ENCODE results near the gene ZNF608. TPM values are rescaled to one million over a fixed set of nuclear protein-coding genes. Genes with fewer than 3 reads are reported as not detected.

ZNF608 gene
- total RNA-seq, 1 experiment from 2014 or later, result 1.0 TPM

DNA sequence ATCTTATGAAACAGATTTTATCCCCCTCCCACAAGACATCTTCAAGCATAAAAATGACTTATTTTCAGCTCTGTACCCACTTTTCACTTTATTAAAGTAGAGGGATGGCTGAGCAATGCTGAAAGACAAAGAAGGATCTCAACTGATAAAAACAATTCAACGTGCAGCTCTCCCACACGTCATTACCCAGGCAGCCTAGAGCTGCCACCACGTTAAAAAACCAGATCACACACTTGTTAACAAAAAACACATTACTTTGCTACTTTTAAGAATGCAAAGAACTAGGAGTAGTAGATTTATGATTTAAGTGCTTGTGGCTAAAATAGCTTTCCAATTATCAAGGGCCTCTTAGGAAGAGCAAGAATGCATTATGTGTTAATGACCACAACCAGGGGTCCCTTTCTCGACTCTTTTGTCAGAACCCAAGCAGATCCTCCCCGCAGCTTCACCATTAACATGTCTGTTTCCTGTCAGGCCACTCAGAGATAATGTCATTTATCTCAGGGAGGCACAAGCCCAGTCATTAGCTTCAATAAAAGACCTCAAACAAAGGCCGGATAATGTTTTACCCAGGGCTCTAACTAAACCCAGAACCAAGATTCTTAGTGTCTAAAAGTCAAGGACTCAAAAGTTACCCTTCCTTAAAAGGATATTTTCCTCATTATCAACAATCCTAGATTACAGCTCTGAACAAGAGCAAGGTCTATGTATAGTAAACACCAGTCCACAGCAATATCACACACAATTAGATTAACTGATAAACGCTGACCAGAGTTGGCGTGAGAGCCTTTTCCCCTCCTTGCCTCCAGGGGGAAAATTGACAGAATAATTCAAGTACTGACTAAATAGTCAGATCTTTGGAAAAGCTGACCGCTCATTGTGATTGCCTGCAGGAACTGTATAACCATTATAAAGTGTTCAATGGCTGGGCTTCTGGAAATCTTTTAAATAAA lies 7.5 kb downstream of the ZNF608 start:
- no peak for DNase-seq (ENCODE audit: extremely low read depth, low read depth)

GRCh38 chr5:124737651-124738050 lies 8.8 kb downstream of the ZNF608 start:
- DNase-seq (ENCODE audit: extremely low read depth, low read depth), result no peak

DNA sequence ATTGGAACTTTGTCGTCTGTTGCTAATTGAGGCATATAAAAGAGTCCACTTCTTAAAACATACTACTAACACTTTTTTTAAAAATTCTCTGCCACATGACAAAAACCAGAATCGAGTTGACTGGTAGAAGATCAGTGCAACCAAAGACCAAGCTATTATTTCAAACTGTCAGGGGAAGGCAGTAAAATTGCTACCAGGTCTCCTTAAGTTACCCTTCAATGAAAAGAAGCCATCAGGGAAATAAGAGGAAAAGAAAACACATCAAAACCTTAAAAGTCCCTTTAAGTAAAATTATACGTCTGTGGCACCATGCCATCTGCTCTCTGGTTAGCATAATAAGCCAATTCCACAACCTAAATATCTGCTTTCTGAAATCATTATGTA lies 9.6 kb downstream of the ZNF608 start:
- no peak for DNase-seq (ENCODE audit: extremely low read depth, low read depth)

DNA sequence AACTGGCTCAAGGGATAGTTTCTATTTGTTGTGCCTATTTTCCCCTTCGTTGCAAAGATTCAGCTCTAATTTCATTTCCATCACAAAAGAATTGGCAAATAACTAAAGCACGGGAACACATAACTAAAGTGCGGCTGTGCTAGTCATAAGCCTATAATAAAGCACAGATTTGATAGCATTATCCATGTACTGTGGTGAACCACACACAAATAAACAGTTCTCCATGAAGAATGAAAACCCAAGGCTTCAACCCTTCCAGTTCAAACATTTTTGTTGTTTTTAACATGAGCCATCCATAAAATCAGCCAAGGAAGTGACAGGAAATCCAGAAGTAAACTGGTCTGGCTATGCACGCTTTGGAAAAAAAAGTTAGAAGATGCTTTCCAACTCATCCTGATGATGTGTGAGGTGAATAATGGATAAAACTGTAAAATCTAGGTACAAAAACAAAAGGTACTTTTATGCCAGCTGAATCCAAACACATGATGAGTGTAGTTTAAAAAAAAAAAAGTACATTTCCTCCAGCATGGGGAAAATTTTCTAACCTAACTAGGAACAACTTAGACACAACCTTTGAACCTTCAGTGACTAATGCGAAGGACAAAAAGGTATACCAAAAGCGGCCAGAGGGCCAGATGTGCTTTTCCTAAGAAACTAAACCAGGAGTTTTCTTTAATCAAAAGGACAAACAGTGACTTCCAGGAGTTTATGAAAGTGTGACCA lies 10.2 kb downstream of the ZNF608 start:
- DNase-seq (ENCODE audit: extremely low read depth, low read depth), result no peak

GRCh38 chr5:124735169-124735858 lies 11.1 kb downstream of the ZNF608 start:
- no peak for DNase-seq (ENCODE audit: extremely low read depth, low read depth)

DNA sequence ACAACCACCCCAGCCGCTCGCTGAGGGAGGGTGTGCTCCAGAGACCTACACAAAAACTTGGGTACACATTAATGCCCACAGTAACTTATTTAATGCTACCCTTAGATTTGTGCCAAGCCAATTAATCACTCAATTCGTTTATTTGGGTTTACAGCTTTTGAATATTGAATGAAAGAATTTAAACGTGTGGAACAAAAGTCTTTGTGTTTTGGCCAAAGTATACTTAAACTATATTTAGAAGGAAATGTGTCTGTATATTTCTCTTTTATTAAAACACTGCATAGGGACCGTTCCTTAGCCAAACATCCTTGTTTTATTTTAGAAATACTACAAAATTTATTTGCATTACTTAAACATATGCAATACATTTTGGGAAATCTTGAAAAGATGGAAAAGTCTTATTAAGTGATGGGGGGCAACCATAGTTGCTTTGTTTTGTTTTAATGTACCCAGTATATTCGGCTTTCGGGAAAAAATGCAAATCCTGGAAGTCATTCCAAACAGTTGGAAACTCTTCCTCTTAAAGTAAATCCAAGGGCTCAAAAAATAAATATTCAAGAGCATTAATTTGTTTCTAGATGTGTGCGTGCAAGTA lies 11.8 kb downstream of the ZNF608 start:
- DNase-seq (ENCODE audit: extremely low read depth, low read depth), result no peak

DNA sequence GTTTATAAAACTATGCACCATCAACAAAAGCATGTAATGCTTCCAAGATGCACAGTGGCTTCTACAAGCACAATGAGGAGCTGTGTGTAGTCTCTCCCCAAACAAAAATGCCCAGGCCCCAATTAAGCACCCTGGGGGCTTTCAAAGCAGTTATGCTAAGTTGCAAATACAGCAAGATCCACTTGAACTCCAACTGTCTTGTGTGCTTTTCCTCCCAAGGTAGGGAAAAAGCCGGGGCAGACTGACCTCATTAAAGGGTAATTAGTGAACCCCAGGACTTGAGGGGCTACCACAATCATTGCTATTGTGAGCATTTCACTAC lies 13.1 kb downstream of the ZNF608 start:
- no peak for DNase-seq (ENCODE audit: extremely low read depth, low read depth)

GRCh38 chr5:124732428-124733328 lies 13.8 kb downstream of the ZNF608 start:
- DNase-seq (ENCODE audit: extremely low read depth, low read depth), result no peak

DNA sequence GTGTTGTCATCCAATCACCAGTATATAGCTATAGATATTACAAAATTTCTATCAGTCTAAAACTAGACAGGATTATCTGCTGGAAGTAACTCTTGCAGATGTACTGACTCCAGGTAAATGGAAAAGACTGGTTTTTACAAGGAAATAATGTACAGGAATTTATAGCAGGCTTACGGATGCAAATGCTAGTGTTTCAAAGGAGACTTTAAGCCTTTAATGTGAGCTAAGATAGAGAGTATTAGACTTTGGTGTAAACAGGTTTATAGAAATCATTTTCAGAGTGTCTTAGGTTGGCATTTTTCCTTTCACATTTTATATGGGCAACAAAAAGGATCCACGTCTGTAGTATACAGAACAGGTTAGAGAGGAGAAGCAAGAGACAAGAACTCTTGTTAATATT lies 16.1 kb downstream of the ZNF608 start:
- no peak for DNase-seq (ENCODE audit: extremely low read depth, low read depth)

GRCh38 chr5:124729720-124730359 lies 16.6 kb downstream of the ZNF608 start:
- DNase-seq (ENCODE audit: extremely low read depth, low read depth), result no peak

- DNase-seq (ENCODE audit: extremely low read depth, low read depth), result no peak
Observed at GRCh38 chr5:124728968-124729332, 17.5 kb downstream of the ZNF608 start.

DNA sequence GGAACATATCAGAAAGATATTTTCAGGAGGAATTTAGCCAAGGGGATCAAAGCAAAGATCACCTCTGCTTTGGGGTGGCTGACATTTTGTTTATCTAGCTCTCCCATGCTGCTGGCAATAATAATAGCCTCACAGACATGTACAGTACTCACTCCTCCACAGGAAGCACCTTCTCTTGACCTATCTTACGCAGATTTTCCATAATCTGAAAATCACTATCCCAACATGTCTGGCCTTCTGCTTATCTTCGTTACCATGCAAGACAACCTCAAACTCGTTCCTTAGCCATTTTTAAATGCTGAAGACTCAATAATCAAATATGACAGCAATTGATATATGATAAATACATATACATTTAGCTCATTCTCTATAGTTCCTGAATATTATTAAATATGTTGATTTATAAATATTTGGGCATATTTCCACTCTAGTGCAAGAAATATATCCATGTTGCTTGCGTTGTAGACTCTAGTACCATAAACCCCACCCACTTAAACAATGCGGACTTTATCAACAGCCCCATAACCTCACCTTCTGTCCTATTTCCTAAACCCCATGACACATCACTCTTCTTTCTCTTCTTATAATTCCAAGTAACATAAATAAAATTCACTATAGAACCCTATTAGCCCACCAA lies 18.0 kb downstream of the ZNF608 start:
- no peak for DNase-seq (ENCODE audit: extremely low read depth, low read depth)

DNA sequence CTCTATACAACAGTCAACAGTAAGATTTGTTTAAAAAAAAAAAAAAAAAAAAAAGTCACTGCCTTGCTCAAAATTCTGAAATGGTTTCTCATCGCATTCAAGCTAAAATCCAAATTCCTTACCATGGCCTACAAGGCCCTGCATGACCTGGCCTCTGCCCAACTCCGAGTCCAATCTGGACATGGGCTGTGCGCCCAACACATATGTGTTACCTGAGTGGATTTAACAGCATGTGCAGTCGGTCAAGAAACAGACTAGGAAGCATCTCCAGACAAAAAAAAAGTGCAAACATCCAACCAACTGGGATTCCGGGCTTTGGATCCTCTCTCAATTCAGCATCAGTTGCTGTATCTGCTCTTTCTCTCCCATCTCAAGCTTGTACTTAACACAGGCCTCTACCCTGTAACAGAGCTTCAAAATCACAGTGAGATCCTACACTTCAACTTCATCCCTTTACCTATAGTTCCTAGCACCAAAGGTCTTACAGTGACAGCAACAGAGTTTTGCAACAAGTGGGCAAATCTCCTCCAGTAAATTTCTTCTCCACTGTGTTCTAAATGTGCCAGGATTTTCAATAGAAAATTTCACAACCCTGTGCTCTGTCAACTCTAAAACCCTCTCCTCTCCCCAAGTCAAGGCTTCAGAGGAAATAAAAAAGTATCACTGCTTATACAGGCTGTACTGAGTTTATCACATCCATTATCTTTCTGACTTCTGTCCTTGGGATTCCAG lies 19.6 kb downstream of the ZNF608 start:
- DNase-seq (ENCODE audit: extremely low read depth, low read depth), result no peak

- DNase-seq (ENCODE audit: extremely low read depth, low read depth), result no peak
Observed at GRCh38 chr5:124725622-124726258, 20.7 kb downstream of the ZNF608 start.

GRCh38 chr5:124725040-124725434 lies 21.4 kb downstream of the ZNF608 start:
- DNase-seq (ENCODE audit: extremely low read depth, low read depth), result no peak

- no peak for DNase-seq (ENCODE audit: extremely low read depth, low read depth)
Observed at GRCh38 chr5:124724357-124725039, 21.9 kb downstream of the ZNF608 start.

DNA sequence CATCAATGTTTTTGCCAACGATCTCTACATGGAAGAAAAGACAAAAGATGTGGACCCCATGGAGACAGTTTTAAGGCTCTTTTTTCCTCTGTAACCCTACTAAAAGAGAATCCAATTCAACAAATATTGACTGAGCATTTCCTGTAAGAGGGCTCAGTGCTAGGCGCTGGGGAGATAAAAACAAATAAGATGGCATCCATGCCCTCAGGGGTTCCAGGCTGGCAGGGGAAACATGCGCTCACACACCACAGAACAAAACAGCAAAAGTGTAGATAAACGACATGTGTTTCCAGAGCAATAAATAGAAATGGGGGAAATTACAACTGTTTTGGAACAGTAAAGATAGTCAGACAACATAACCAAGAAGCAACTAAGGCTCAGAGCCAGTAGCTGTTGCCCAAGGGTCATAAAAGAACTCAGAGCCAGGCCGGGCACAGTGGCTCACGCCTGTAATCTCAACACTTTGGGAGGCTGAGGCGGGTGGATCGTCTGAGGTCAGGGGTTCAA lies 25.2 kb downstream of the ZNF608 start:
- DNase-seq (ENCODE audit: extremely low read depth, low read depth), result no peak
